ENCODE results near the gene ITPK1.

- no peak for TF ChIP-seq CTCF (IDR thresholded peaks at IDR 0.05)
- TF ChIP-seq POLR2A (IDR thresholded peaks at IDR 0.05): no peak
Measured at GRCh38 chr14:92990456-92991430, 125.0 kb downstream of the ITPK1 start.

All from thyroid gland (tissue), 4 donors.